Stimulated activated CD8-positive, alpha-beta memory T cell treated with anti-CD3 and anti-CD28 coated beads, Interleukin-2, amount 100 ng/mL, for 48 hours (primary cell): ENCODE results near the gene PCDHB11.
"Not testable (repeated sequence)": the region's sequence is repeated elsewhere in the genome, so short reads cannot be mapped to it uniquely, and the experiment has no call there.

Experiments
- DNase-seq, 2 donors: peaks; one replicate each; pipeline ENCODE4 v3.0.0-alpha.2; 2020; ENCODE audit warnings: low read depth in 2 of 2

The PCDHB11 gene

DNA sequence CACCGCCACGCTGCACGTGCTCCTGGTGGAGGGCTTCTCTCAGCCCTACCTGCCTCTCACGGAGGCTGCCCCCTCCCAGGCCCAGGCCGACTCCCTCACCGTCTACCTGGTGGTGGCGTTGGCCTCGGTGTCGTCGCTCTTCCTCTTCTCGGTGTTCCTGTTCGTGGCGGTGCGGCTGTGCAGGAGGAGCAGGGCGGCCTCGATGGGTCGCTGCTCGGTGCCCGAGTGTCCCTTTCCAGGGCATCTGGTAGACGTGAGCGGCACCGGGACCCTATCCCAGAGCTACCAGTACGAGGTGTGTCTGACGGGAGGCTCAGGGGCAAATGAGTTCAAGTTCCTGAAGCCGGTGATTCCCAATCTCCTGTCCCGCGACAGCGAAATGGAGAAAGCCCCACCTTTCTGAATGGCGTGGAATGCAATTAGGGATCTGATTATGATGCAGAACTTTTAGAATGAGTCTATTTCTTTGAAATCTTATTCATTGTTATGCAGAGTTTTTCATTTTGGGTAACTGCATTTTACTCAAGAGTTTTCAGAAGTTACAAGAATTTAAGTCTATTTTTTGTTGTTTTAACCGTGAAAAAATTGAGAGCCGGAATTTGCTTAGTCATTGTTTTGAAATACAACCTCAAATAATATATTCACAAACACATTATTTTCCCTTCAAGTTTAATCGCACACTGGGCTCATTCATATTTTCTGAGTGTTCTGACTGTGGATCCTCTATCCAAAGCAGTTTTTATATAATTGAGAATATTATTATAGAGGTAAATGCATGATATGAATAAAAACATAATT is 37.3 kb downstream of the PCDHB11 start:
- no peak for DNase-seq

DNA sequence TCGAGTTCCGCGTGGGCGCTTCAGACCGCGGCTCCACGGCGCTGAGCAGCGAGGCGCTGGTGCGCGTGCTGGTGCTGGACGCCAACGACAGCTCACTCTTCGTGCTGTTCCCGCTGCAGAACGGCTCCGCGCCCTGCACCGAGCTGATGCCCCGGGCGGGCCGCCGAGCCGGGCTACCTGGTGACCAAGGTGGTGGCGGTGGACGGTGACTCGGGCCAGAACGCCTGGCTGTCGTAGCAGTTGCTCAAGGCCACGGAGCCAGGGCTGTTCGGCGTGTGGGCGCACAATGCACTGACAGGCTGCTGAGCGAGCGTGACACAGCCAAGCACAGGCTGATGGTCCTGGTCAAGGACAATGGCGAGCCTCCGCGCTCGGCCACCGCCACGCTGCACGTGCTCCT is 42.1 kb downstream of the PCDHB11 start:
- no peak for DNase-seq

DNA sequence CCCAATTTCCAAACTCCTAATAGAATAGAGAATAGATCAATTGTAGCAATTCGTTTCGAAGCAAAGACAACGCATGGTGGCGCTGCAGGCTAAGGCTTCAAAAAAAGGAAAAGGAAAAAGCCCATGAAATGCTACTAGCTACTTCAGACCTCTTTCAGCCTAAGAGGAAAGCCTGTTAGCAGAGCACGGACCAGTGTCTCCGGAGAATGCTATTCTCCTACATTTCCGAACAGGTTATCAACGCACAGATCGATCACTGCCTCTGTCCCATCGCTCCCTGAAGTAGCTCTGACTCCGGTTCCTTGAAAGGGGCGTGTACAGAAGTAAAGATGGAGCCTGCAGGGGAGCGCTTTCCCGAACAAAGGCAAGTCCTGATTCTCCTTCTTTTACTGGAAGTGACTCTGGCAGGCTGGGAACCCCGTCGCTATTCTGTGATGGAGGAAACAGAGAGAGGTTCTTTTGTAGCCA is 45.9 kb downstream of the PCDHB11 start, which contains the start of gene PCDHB15:
Gene PCDHB15, plus strand, starts transcription at position 146 of the 468 bp plus-strand sequence. Its CDS starts 184 bp downstream, at position 330.
- DNase-seq: no peak

DNA sequence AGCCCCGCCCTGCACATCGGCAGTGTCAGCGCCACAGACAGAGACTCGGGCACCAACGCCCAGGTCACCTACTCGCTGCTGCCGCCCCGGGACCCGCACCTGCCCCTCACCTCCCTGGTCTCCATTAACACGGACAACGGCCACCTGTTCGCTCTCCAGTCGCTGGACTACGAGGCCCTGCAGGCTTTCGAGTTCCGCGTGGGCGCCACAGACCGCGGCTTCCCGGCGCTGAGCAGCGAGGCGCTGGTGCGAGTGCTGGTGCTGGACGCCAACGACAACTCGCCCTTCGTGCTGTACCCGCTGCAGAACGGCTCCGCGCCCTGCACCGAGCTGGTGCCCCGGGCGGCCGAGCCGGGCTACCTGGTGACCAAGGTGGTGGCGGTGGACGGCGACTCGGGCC is 47.5 kb downstream of the PCDHB11 start:
- DNase-seq: not testable (repeated sequence)

DNA sequence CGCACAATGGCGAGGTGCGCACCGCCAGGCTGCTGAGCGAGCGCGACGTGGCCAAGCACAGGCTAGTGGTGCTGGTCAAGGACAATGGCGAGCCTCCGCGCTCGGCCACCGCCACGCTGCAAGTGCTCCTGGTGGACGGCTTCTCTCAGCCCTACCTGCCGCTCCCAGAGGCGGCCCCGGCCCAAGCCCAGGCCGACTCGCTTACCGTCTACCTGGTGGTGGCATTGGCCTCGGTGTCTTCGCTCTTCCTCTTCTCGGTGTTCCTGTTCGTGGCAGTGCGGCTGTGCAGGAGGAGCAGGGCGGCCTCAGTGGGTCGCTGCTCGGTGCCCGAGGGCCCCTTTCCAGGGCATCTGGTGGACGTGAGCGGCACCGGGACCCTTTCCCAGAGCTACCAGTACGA is 48.0 kb downstream of the PCDHB11 start:
- not testable (repeated sequence) for DNase-seq

DNA sequence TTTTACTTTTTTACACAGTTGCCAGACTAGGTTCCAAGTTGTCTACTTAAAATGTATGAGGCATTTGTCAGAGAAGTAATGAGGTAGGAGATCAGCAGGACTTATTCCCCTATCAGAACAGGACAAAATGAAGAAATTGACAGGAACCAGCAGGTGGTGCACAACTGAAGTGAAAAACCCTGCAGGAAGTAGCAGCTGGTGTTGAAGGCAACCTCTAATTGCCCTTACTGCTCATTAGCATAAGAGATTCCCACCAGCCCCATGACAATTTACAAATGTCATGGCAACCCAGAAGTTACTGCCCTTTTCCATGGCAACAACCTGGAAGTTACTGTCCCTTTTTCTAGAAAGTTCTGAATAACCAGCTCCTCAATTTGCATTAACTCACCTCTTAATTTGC is 51.1 kb downstream of the PCDHB11 start:
- no peak for DNase-seq
